ENCODE data around the gene STOM.

STOM gene

DNA sequence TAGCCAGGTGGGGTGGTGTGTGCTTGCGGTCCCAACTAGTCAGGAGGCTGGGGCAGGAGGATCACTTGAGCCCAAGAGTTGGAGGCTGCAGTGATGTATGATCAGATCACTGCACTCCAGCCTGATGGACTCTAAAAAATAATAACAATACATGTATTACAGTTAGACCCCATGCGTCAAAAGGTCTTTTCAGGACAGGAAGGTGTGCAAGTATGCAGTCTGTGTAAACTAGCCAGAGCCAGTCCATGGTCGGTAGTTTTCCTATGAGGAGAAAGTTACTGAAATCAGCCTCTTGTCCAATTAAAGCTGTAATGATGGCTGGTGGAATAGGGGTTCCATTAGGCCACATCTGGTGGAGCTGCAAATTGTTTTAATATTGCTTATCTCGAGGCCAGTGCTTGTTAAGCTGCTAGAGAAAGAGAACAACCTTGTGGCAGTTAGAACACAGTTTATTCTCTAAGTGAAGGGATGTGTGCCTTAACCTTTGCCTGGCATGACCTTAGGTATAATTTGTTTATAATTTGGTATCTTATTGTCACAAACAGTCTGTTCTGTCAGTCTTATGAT lies 1.5 kb upstream of the STOM start:
- no peak for DNase-seq (ENCODE audit: low read depth)

DNA sequence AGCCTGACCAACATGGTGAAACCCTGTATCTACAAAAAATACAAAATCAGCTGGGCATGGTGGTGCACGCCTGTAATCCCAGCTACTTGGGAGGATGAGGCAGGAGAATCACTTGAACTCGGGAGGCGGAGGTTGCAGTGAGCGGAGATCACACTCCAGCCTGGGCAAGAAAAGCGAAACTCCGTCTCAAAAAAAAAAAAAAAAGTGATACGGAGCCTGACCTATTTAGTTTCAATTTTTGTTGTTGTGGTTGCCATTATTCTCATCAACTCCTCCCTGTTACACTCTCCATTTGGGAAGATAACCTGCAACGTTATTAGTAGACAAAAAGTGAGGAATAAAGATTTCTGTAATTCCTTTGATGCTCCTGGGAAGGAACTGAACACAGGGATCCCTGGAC lies 1.3 kb downstream of the STOM start:
- DNase-seq (ENCODE audit: low read depth) = no peak

GRCh38 chr9:121368138-121368522 lies 1.9 kb downstream of the STOM start:
- DNase-seq (ENCODE audit: low read depth) = no peak

DNA sequence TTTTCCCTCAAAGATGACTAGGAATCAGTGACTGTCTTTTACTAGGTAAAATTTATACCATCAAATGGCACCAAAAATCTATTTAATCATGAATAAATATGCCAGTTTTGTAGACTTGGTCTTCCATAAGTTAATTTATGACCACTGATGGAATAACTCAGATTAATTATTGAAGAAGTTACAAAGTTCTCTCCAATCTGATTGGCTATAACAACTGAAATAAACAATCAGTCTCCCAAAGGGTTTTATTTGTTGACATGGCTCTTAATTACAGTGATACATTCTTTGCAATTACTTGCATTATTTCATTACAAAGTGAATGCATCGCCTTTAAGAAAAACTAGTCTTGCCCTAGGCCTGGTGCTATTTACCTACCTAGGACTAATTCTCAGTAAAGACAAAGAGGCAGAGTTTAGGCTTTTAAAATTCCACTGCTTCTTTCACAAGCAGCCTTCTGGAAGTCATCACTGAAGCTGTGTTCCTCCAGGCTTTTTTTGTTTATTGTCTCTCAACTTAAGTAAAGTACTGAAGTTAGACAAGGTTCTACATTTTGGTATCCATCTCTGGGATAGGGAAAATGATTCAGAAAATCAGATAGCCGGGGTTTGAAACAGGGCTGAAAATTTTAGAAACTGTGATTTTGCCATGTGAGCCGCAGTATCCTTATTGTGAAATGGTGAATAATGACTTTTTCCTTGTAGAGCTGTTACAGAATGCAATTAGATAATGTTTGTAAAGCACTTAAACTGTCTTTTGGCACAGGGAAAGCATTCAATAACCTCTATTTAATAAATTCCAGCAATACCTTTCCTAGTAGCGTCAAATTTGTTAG lies 2.5 kb downstream of the STOM start:
- DNase-seq (ENCODE audit: low read depth) = no peak

GRCh38 chr9:121366611-121367192 lies 3.3 kb downstream of the STOM start:
- no peak for DNase-seq (ENCODE audit: low read depth)

- DNase-seq (ENCODE audit: low read depth) = no peak
Measured at GRCh38 chr9:121365564-121365963, 4.5 kb downstream of the STOM start.

DNA sequence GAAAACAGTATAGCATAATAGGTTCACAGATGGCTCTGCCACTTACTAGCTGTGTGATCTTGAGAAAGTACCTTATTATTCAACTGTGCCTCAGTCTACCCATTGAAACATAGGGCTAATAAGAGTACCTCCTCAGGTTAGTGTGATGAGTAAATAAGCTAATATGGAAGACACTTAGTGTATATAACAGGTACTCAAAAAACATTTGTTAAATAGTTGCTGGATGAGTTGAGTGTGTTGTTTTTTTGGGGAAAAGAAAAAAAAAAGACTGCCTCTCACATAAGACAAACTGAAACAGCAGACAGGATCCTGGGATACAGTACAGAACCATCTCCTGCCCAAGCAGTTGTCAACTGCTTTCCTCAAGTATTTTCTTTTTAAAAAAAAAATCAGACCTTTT lies 5.2 kb downstream of the STOM start:
- no peak for DNase-seq (ENCODE audit: low read depth)

- no peak for DNase-seq (ENCODE audit: low read depth)
Measured at GRCh38 chr9:121364077-121364476, 6.0 kb downstream of the STOM start.

- DNase-seq (ENCODE audit: low read depth) = no peak
Measured at GRCh38 chr9:121363622-121363961, 6.5 kb downstream of the STOM start.

DNA sequence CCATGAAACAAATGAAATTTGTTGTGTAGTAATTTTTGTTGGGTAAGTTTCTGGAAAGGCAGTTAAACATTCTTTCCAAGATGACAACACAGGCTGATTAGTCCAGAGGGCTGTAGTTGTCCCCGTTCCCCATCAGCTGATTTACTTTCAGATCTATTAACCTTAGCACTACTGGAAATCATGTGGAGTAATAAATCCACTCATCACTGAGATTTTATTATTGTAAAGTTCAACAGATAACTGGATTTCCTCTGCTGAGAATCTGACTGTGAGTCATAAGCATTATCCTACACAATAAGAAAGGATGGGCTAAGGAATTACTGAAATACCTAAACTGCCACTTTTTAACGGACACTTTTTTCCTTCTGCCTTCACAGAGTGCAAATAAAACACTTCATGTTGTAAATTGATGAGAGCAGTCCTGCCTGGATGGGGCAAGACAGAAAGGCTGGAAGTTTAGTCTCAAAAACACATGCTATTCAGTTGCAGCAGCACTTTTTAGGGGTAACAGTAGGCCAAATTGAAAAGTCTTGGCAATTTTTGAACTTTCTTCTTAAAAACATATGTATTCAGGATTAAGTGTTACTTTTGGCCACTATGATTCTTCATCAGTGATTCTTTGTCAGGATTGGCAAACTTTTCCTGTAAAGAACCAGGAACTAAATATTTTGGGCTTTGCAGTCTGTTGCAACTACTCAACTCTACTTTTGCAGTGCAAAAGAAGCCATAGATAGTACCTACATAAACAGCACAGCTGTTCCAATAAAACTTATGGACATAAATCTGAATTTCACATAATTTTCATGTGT lies 7.0 kb downstream of the STOM start:
- no peak for DNase-seq (ENCODE audit: low read depth)

DNA sequence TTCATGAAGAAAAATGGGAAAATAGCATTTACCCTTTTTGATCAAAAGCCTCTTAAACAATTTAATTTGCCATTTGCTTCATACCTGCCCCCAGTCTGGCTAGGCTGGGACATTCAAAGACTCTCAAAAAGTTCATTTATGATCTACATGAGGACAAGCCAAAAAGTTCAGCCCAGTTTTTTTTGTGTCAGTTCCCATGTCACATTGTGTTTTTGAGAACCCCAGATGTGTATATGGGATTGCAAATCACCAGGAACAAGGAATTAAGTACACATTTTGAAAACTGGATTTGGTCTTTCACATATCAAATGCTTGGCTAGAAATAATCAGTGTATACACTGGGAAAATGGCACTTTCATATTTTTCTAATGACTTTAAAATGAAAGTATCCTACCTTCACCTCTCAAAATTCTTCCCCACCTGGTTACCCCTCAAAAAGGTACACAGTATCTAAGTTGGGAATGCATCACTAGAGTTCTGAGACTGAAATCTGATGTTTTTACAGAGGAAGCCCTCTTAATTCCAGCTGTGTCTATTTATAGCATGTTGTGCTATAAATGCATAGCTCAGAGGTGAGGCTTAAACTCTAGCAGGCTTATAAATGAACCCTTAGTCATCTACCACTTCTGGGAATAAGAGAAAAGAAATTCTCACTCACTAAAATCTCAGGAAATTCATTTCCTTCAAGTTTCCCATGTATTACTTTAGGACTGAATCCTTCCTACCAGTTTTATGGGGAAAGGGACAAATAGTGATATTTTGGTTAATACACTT lies 9.3 kb downstream of the STOM start:
- no peak for DNase-seq (ENCODE audit: low read depth)

GRCh38 chr9:121359351-121360294 lies 10.4 kb downstream of the STOM start:
- no peak for DNase-seq (ENCODE audit: low read depth)

DNA sequence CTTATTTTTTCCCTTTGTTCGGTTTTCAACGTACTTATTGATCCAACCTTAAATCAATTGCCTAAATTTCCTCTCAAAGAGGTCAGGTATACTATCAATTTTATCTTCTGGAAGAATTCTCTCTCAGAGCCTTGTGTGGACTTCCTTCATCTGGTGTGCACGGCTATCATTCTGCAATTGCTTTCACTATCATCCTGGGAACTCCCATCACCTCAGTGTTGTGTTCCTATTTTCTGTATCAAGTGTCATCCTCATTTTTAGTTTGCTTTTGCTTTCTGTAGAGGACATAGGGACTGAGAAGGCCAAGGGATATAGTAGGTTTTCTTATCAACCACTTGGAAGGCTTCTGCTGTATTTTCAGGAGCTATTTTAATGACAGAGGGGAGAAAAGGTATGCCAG lies 11.3 kb downstream of the STOM start:
- DNase-seq (ENCODE audit: low read depth) = no peak

- no peak for DNase-seq (ENCODE audit: low read depth)
Measured at GRCh38 chr9:121357011-121357410, 13.0 kb downstream of the STOM start.

DNA sequence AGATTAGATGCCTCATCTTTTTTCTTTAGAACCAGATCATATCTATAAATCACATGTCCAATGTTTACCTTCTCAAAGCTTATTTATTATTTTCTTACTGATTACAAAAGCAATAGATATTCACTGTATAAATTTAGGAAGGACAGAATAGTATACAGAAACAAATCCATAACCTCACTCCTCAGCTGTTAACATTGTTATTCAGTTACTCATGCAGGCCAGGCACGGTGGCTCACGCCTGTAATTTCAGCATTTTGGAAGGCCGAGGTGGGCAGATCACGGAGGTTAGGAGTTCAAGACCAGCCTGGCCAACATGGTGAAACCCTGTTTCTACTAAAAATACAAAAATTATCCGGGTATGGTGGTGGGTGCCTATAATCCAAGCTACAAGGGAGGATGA lies 15.3 kb downstream of the STOM start:
- no peak for DNase-seq (ENCODE audit: low read depth)

- DNase-seq (ENCODE audit: low read depth) = no peak
Measured at GRCh38 chr9:121354141-121354540, 15.9 kb downstream of the STOM start.

DNA sequence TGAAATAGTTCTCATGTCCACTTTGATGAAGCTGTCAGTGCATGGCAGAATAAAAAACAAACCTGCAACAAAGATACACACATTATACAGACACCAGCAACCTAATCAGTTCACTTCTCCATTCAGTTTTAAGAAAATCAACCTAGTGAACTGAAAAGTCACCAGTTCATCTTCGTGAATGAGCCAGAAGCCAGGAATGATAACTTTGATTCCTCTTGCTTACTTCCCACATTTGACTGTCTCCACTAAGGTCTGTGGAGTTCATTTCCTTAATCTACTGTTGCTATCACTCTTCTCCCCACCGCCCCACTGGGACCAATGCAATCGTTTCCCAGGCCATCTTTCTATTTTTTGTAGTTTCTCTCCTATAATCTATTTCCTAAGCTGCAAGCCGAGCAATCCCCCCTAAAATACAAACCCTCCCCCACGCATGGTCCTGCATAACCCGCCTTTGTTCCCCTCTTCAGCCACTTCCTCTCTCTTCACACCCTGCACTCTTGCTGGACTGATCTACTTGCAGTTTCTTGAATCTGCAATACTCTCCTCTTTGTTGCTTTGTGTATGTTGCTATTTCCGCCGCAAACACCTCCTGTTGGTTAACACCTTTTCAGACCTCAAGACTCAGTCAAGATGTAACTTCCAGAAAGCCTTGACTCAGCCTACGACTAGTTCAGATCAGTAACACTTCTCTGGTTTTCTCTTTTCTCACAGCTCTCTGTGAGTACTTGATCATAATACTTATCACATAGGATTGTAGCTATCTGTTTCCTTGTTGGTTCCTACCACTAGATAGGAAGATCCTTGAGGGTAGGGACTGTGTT lies 16.6 kb downstream of the STOM start:
- peak; percentile 42 for DNase-seq (ENCODE audit: low read depth)

GRCh38 chr9:121350993-121351561 lies 19.0 kb downstream of the STOM start:
- DNase-seq (ENCODE audit: low read depth) = no peak

DNA sequence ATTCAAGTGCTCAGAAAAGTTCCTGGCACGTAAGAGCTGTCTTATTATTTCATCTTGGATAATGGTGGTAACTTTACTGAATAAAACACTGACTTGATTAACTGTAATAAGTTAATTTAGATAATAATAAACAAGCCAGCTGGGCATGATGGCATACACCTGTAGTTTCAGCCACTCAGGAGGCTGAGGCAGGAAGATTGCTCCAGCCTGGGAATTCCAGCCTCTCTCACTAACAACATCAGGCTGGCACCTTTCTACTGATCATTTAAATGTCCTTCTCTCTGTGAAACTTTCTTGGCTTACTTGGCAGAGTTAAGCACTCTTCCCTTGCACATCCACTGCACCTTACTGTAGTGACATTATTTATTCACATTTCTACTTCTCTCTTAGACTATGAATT lies 20.0 kb downstream of the STOM start:
- DNase-seq (ENCODE audit: low read depth) = no peak

DNA sequence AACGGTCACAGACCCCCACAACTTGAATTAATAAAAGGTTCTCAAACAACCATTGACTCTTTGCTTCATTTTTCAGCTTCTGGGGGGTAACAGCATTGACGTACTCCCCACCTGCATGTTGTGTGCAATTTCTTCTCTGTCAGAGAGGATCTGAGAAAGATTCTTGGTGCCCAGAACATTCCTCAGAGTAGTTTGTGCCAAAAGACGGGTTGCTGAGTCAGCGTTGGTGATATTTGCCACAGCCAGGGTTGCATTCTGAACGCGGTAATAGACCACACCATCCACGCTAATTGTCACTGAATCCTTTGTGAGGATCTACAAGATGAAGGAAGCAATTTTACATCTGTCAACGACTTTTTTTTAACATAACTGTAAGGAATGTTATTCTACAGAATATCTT lies 21.0 kb downstream of the STOM start:
- no peak for DNase-seq (ENCODE audit: low read depth)

All from activated T-helper 9 cell treated with anti-CD3 and anti-CD28 coated beads, Interleukin-2, amount 50 U/mL, for 16 hours (primary cell).